NCI-H1930 (cell line): ENCODE results near the gene INTS7.
A peak's percentile ranks its signal among the peaks of the same experiment; 100 is the strongest.
"Not testable (repeated sequence)": the region's sequence is repeated elsewhere in the genome, so short reads cannot be mapped to it uniquely, and the experiment has no call there.

Experiments used
- DNase-seq, 2 experiments: peaks; one replicate each; lab custom pipeline; 2025; lab: John Stamatoyannopoulos, UW

INTS7 gene

GRCh38 chr1:211975152-211975941 lies 60.0 kb downstream of the INTS7 start:
- no peak for DNase-seq

- no peak for DNase-seq
These were observed 61.8 kb downstream of the INTS7 start for GRCh38 chr1:211973541-211973940.

GRCh38 chr1:211968200-211968834 lies 67.0 kb downstream of the INTS7 start:
- DNase-seq, result no peak

- DNase-seq, result no peak
These were observed 67.7 kb downstream of the INTS7 start for GRCh38 chr1:211967704-211968103.

GRCh38 chr1:211965108-211965805 lies 70.1 kb downstream of the INTS7 start:
- no peak for DNase-seq

GRCh38 chr1:211959680-211960079 lies 75.7 kb downstream of the INTS7 start:
- no peak for DNase-seq

- DNase-seq, result no peak
These were observed 76.1 kb downstream of the INTS7 start for GRCh38 chr1:211959221-211959620.

GRCh38 chr1:211954028-211954427 lies 81.3 kb downstream of the INTS7 start:
- DNase-seq, result not testable (repeated sequence)

GRCh38 chr1:211953543-211953942 lies 81.8 kb downstream of the INTS7 start:
- DNase-seq, result not testable (repeated sequence)

GRCh38 chr1:211952299-211952698 lies 83.1 kb downstream of the INTS7 start:
- no peak for DNase-seq

GRCh38 chr1:211951856-211952255 lies 83.5 kb downstream of the INTS7 start:
- DNase-seq, result no peak

GRCh38 chr1:211948377-211948776 lies 87.0 kb downstream of the INTS7 start:
- no peak for DNase-seq

GRCh38 chr1:211947396-211948295 lies 87.7 kb downstream of the INTS7 start:
- DNase-seq, result peak; percentile 71 to 74

- no peak for DNase-seq
These were observed 90.4 kb downstream of the INTS7 start for GRCh38 chr1:211944733-211945500.

- DNase-seq, result no peak
These were observed 92.8 kb downstream of the INTS7 start for GRCh38 chr1:211942583-211942982.

- DNase-seq, result no peak
These were observed 95.4 kb downstream of the INTS7 start for GRCh38 chr1:211939876-211940468.

GRCh38 chr1:211938561-211938997 lies 96.8 kb downstream of the INTS7 start:
- DNase-seq, result no peak

GRCh38 chr1:211937422-211937821 lies 97.9 kb downstream of the INTS7 start:
- DNase-seq, result not testable (repeated sequence)

- DNase-seq, result no peak
These were observed 99.8 kb downstream of the INTS7 start for GRCh38 chr1:211935448-211935970.

- no peak for DNase-seq
These were observed 101.2 kb downstream of the INTS7 start for GRCh38 chr1:211933946-211934714.
